HG03457 (cell line): ENCODE measurements around the gene PRR30.
"Not testable (repeated sequence)": the region's sequence is repeated elsewhere in the genome, so short reads cannot be mapped to it uniquely, and the experiment has no call there.

ENCODE experiments used
- ATAC-seq: cut with Tn5 transposase; IDR thresholded peaks from one replicate; pipeline ENCODE4 v1.9.1; 2021; ENCODE audit warnings: moderate number of reproducible peaks; ENCODE audit not compliant: unreplicated experiment

Gene PRR30

DNA sequence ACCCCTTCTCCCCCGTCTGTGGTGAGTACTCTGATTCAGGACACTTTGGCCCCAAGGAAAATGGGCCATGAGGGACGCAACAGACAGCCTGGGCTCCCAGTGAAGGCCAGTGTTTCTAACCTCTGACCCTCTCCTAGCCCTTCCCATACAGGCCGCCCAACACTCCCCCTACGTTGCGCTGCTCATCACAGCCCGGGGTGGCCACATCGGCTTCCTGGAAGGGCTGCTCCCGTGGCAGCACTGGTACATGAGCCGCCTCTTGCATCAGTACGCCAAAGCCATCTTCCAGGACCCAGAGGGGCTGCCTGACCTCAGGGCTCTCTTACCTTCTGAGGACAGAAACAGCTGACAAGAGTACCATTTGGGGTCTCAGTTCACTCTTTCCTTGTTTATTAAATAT lies 8.8 kb downstream of the PRR30 start:
- no peak for ATAC-seq

DNA sequence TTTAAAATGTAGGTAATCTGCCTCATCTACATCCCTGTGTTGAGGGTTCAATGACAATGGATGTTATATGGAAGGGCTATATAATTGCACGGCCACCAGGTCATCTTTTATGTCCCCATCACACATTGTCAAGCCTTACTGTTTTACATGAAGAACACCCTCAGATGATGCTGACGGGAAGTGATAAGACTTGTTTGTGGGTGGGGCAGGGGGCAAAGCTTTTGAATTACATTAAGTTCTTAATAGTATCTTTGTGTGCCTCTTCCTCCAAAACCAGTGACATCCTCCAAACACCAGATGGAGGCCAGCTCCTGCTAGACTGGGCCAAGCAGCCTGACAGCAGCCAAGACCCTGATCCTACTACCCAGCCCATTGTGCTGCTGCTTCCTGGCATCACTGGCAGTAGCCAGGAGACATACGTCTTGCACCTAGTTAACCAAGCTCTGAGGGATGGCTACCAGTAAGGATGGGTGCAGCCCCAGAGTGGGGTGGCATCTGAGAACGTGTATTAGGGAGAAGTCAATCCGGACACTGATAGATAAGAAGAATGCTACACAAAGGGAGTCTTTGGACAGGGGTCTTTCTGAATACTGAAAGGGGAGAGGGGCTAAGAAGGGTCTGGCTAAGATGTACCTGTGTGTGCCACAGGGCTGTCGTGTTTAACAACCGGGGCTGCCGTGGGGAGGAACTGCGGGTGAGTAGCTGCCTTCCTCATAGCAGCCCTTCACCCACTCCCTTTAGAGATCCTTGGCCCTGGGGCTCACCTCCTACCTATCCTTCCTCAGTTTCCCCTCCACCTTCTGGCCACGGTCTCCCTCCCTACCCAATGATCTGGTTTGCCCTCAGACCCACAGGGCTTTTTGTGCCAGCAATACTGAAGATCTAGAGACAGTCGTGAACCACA lies 10.3 kb downstream of the PRR30 start:
- no peak for ATAC-seq

DNA sequence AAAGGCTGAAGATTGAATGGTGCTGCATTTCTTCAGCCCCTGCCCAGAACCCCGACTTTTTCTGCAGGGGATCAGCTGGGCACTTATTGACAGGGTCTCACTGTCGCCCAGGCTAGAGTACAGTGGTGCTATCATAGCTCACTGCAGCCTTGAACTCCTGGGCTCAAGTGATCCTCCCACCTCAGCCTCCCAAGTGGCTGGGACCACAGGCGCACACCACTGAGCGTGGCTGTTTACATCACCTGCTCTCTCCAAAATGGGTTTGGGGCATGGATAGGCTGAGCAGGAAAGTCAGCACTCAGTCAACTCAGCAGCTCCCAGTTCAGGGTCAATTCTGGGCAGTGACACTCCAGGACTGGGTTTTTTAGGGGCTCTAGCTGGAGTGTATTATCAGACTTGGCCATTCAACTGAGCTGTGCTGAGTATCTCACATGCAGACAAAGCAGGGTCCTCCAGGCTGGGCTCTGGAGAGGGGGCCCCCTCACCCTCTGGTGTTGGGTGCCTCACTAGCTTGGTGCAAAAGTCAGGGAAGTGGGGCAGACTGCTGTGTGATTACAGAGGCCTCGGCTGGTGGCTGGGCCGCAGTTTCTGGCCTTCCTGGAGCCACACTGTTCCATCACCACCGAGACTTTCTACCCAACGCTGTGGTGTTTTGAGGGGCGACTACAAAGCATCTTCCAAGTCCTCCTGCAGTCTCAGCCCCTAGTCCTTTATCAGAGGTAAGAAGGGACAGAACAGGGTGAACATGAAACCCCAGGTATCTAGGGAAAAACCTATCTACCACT lies 11.1 kb downstream of the PRR30 start:
- ATAC-seq, result no peak

DNA sequence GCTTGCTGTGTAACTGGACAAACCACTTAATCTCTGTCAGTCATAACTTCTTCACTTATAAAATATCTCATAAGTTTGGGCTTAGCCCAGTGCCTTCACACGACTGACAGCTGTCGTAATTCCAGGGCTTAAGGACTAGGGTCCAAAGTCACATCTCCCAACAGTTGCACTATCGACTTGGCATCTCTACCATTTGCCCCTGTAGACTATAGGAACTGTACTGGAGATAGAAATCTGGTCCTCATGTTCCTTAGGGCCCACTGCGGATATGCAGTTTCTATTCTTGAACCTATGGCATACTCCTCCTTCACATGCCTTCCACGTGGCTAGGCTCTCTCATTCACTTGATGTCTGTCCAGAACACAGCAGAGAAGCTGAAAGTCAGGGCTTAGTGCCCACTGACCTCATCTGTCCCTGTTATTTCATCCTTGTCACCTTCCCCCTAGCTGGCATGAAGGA lies 12.9 kb downstream of the PRR30 start:
- no peak for ATAC-seq

DNA sequence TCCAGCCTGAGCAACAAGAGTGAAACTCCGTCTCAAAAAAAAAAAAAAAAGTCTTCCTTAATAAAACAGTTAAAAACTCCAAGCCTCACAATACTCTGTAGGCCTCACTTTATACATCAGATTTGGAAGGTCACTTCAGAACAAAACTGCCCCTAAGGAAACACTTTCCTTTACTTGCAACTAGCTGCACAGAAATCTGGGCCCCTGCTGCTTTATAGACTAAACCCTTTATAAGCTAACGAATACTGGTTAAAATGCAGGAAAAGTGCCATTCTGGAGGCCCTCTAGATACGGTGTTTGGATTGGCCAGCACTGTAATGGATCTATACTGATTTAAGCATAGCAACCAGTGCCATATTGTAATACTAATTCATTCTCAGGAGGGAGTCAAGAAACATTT lies 14.1 kb downstream of the PRR30 start:
- ATAC-seq, result no peak

DNA sequence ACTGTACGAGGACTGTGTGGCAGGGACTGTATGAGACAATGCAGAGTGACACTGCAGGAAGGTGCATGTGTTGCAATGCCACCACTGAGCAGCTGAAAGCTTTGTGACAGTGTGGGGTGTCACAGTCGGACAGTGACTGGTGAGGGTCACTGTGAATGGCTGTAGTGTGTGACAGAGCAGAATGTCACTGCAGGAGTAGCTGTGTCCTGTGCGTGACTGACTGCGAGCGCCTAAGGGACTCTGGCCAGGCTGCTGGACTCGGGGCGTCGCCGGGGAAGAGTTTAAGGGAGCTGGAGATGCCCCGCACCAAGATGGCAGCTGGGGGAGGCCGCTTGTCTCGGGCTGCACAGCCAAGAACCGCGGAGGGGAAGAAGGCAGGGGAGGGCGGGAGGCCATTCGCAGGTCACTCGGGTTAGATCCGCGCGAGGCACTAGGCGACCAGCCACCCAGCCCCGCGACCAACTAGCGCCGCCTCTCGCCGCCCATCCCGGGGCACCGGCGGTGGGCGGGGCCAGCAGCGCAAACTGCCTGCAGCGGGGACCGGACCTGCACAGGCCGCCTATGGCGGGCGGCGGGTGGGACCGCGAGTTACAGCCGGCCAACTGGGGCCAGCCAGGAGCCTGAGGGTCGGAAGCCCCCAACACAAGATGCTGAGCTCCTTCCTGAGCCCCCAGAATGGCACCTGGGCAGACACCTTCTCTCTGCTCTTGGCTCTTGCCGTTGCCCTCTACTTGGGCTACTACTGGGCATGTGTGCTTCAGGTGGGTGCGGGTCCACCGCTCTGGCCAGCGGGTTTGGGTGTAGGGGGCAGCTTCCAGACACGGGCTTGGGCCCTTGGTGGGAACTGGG lies 15.7 kb downstream of the PRR30 start, which contains the start of gene ABHD1:
Gene ABHD1 (plus strand): TSS at position 514 of the 849 bp plus-strand sequence. CDS start 134 bp downstream, at position 648.
- no peak for ATAC-seq

DNA sequence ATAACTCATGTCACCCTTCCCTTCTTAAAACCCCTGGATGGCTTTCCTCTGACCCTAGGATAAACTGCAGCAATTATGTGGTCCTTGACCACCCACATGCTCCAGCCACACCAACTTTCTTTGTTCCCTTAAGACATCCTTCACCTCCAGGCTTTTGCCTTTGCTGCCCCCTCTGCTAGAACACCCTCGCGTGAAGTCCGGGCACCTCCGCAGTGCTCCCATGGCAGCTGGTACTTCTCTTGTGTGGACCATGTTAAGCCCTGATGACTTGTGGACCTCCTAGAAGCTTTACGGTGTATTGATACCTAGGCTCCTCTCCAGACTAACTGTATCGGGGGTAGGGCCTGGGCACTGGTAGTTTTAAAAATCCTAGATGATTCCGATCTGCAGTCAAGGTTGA lies 16.4 kb downstream of the PRR30 start:
- no peak for ATAC-seq

DNA sequence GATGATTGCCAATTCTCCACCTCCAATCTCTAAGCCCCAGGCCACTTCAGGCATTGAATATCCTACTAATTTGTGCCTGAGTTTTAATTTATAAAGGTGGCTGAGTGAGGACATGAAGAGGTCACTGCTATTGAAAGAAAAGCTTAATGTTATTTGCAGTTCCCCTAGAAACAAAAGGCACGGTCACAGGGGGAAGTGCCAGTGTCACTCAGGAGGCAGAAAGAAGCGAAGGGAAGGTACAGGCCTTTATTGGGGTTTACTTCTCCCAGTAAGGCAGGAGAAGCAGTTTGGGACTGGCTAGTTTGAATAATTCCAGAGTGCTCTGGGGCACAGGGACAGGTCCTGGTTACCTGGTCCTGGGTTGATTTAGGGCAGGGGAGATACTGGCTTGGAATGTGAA lies 17.3 kb downstream of the PRR30 start:
- ATAC-seq, result no peak

DNA sequence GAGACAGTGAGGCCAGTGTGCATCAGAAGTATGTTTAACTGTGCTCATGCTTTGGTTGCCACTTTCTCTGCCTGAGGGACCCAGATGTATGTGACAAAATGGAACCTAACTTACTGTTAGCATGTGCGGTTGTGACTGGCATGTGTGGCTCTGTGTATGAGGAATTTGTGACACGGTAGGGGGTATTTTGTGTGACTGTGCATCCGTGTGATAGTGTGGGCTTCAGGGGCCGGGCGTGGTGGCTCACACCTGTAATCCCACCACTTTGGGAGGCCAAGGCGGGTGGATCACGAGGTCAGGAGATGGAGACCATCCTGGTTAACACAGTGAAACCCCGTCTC lies 19.9 kb downstream of the PRR30 start:
- ATAC-seq, result not testable (repeated sequence)

DNA sequence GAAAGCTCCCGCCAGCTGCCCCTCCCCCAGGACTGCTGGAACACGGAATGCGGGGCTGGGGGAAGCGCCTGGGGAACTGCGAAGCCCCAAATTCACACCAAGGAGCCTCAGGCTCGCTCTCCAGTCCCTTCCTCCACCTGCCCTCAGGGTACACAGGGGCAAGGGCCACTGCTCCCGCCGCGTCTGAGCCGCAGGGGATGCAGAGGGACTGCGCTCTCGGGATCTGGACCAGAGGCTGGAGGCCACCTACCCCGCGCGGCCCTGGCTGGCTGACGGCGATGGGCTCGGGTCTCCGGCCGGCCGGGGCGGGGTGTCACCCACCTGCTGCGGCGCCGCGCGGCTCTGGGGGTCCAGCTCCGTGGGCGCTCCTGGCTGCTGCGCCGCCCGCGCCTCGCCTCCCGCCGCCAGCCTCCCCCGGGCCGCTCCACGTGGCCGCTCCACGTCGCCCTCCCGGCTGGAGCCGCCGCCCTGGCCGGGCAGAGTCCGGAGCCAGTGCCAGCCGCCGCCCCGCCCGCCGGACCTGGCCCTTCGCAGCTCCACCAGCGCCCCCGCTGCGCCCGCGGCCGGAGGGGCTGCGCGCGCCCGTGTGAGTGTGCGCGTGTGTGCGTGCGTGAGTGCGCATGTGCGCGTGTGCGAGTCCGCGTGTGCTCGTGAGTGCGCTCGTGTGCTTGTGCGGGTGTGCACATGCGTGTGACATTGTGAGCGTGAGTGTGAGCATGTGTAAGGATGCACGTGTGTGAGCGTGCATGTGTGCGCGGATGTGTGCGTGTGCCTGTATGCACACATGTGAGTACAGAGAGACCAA lies 20.5 kb downstream of the PRR30 start, which contains the start of gene CGREF1:
Gene CGREF1 (minus strand): TSS at position 604 of the 805 bp plus-strand sequence. CDS start 14,762 bp downstream, outside the sequence.
- ATAC-seq, result no peak

DNA sequence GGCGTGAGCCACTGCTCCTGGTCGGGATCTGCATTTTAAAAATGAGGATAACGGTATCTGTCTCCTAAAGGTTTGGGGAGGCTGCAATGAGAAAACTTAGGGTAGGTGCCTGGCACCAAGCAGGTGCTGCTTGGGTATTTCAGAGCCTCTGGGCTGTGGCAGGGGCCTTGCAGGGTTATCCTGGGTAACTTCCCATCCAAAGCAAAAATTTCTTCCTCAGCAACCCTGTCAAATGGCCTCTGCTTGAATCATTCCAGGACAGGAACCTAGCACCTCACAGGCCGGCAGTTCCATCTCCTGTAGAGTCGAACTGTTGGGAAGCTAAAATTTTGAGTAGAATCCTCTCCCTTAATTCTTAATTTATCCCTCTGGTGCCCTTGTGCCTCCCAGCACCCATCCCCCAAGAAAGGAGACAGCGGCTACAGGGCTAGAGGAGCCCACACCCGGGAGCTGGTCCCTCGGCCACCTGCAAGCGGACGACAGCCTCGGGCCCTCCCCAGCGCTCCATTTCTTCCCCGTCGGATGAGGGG lies 21.1 kb downstream of the PRR30 start:
- no peak for ATAC-seq

DNA sequence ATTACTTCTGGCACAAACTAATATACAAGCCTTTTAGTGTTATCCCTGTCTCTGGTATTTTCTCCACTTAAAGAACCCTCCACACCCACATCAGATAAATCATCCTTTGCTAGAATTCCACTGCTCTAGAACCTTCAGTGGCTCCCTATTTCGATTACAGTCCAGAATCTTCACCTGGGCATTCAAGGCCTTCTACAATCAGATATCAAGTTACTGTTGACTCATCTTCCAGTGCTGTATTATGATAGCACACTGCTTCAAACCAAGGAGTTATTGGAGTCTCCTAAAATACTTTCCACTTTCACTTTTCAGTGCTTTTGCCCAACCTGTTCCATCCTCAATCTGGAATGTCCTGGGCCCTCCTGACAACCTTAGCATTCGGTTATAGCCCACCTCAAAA lies 23.7 kb downstream of the PRR30 start:
- ATAC-seq, result no peak

DNA sequence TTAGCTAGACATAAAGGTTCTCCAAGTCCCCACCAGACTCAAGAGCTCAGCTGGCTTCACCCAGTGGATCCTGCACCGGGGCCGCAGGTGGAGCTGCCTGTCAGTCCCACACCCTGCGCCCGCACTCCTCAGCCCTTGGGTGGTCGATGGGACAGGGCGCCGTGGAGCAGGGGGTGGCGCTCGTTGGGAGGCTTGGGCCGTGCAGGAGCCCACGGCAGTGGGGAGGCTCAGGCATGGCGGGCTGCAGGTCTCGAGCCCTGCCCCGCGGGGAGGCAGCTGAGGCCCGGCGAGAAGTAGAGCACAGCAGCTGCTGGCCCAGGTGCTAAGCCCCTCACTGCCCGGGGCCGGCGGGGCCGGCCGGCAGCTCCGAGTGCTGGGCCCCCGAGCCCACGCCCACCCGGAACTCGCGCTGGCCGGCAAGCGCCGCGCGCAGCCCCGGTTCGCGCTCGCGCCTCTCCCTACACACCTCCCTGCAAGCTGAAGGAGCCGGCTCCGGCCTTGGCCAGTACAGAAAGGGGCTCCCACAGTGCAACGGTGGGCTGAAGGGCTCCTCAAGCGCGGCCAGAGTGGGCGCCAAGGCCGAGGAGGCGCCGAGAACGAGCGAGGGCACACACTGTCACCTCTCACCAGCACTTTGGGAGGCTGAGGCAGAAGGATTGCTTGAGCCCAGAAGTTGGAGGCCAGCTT lies 27.7 kb downstream of the PRR30 start:
- ATAC-seq, result not testable (repeated sequence)

DNA sequence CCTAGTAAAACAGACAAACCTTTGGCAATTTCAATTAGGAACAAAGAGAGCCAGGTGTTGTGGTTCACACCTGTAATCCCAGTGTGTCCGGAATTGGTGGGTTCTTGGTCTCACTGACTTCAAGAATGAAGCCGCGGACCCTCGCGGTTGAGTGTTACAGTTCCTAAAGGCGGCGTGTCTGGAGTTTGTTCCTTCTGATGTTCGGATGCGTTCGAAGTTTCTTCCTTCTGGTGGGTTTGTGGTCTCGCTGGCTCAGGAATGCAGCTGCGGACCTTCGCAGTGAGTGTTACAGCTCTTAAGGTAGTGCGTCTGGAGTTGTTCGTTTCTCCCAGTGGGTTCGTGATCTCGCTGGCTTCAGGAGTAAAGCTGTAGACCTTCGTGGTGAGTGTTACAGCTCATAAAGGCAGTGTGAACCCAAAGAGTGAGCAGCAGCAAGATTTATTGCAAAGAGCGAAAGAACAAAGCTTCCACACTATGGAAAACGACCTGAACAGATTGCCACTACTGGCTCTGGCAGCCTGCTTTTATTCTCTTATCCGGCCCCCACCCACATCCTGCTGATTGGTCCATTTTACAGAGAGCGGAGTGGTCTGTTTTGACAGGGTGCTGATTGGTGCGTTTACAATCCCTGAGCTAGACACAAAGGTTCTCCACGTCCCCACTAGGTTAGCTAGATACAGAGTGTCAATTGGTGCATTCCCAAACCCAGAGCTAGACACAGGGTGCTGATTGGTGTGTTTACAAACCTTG lies 28.4 kb downstream of the PRR30 start:
- ATAC-seq, result not testable (repeated sequence)

DNA sequence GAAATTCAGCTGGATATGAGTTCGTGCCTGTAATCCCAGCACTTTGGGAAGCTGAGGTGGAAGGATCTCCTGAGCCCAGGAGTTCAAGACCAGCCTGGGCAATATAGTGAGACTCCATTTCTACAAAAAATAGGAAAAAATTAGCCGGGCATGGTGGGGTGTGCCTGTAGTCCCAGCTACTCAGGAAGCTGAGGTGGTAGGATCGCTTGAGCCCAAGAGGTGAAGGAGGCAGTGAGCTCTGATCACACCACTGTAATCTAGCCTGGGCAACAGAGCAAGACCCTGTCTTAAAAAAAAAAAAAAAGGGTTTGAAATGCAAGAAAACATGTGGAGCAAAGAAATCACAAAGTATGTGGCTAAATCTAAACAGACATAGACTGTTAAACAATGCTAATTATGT lies 30.1 kb downstream of the PRR30 start:
- ATAC-seq, result no peak

DNA sequence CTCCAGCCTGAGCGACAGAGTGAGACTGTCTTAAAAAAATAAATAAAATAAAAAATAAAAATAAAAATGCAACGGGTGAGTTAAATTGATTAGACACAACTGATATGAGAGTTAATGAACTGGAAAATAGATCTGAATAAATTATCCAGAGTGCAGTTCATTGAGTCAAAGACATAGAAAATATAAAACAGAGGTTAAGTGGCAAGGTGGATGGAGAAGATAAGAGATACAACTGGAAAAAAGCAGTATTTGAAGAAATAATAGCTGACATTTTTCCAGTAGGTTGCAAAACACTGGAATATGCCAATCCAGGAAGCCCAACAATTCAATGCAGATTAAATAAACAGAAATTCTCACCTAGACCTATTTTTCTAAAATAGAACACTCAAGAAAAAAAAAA lies 31.0 kb downstream of the PRR30 start:
- ATAC-seq, result no peak

DNA sequence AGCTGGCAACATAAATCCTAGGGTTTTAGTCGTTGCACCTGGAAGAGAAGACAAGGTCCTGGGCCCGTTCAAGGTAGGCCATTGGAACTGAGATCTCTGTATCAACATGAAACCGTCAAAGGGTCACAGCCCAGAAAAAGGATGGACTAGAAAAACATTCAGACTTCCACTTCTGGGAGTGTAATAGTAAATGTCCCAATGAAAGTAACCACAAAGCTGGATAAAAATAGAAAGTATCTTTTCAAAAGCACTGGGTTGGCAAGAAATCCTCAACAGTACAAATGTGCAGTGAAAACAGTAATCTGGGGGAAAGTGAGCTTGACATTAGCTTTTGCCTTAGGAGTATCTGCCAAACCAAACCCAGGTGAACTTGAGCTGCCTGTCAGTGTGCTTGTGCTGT lies 33.2 kb downstream of the PRR30 start:
- ATAC-seq, result no peak

DNA sequence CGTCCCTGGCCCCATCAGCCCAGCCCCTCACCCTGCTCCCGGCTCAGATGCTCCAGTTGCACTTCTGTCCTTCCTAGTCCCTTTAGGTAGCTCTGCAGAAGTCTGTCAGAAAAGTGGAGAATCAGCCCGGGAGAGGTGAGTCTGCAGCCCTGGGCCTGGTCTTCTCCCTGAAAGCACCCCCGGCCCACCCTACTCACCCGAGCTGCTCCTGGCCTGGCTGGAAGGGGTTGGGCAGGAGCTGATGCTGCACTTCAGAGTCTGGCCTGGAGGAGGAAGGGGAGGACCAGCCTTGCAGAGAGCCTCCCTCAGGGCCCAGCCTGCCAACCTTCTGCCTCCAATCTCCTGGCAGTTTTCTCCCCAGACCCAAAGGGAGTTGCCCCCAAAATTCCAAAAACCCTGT lies 36.9 kb downstream of the PRR30 start:
- ATAC-seq, result no peak

DNA sequence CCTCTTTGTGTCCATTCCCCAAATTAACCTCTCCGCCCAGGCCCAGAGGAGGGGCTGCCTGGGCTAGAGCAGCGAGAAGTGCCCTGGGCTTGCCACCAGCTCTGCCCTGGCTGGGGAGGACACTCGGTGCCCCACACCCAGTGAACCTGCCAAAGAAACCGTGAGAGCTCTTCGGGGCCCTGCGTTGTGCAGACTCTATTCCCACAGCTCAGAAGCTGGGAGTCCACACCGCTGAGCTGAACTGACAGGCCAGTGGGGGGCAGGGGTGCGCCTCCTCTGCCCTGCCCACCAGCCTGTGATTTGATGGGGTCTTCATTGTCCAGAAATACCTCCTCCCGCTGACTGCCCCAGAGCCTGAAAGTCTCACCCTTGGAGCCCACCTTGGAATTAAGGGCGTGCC lies 39.2 kb downstream of the PRR30 start:
- ATAC-seq, result no peak
